ENCODE results near the gene SLC26A3.

DNA sequence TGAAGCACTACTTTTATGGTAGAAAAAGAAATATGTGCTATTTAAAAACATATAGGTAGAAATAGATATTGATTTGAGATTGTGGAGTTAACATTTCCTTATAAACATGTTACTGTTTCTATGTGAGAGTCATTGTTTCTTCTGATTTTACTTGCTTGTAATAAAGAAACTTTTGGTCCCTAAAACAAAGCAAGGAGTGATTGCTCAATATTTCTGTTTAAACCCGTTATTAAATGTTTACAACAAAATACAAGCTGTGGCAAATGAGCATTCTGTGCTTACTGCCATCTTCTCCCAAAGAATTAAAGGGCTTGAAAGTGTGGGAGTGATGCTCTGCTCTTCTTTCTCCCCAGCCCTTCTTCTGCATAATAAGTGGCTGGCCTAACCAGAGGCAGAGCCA, 81.7 kb downstream of the SLC26A3 start:
- TF ChIP-seq EZH2 (IDR thresholded peaks at IDR 0.05) (no peak), EZH2phosphoT487 (IDR thresholded peaks at IDR 0.05) (no peak)
- TF ChIP-seq, protein P1, sequence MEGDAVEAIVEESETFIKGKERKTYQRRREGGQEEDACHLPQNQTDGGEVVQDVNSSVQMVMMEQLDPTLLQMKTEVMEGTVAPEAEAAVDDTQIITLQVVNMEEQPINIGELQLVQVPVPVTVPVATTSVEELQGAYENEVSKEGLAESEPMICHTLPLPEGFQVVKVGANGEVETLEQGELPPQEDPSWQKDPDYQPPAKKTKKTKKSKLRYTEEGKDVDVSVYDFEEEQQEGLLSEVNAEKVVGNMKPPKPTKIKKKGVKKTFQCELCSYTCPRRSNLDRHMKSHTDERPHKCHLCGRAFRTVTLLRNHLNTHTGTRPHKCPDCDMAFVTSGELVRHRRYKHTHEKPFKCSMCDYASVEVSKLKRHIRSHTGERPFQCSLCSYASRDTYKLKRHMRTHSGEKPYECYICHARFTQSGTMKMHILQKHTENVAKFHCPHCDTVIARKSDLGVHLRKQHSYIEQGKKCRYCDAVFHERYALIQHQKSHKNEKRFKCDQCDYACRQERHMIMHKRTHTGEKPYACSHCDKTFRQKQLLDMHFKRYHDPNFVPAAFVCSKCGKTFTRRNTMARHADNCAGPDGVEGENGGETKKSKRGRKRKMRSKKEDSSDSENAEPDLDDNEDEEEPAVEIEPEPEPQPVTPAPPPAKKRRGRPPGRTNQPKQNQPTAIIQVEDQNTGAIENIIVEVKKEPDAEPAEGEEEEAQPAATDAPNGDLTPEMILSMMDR (IDR thresholded peaks at IDR 0.05), result no peak
